ENCODE results near the gene PTPRN2. TPM values are rescaled to one million over a fixed set of nuclear protein-coding genes. Genes with fewer than 3 reads are reported as not detected.
"Not testable (repeated sequence)": the region's sequence is repeated elsewhere in the genome, so short reads cannot be mapped to it uniquely, and the experiment has no call there.

The PTPRN2 gene
- total RNA-seq, 1 experiment from 2014 or later = 1.1 TPM

- Histone ChIP-seq H3K4me3 (ENCODE audit: low read depth in 2 of 2, low read length in 2 of 2) (no peak overlapping the region), H3K9me3 (ENCODE audit: control insufficient read depth, insufficient read depth, low read depth, low read length) (no peaks in the 10 kb centered on the region), H3K36me3 (ENCODE audit: control insufficient read depth, insufficient read depth, low read length) (no peaks in the 10 kb centered on the region), H3K27ac (ENCODE audit: low read length) (no peak overlapping the region), H3K4me1 (ENCODE audit: control insufficient read depth, insufficient read depth, low read length) (no peaks in the 10 kb centered on the region), H3K27me3 (ENCODE audit: control insufficient read depth, insufficient read depth, low read length) (0 out of 2 replicates have a peak, but pooled peaks cover 8% of the 10 kb centered on the region)
- intact Hi-C loops (cut with micrococcal nuclease; ENCODE audit: unreplicated experiment) (no loop called here), in situ Hi-C loops (cut with HindIII; ENCODE audit: low pct_unique_long_range_greater_than_20kb, low sequenced_read_pairs) (no loop called here)
- no peak for TF ChIP-seq POLR2AphosphoS5 (IDR thresholded peaks at IDR 0.05; ENCODE audit: low read depth, low read length)
- TF ChIP-seq SIN3A (IDR thresholded peaks at IDR 0.05; ENCODE audit: borderline replicate concordance, insufficient read depth, low read depth, low read length) = no peak
- no peak for DNase-seq (ENCODE audit: low read depth, low spot score)
- ChIA-PET CTCF (no interaction called here), POLR2A (no interaction called here)
- no peak for ATAC-seq
- BruUV-seq (replicated peaks) = no TSS peak
Measured at GRCh38 chr7:158204453-158204852, 383.2 kb downstream of the PTPRN2 start.

GRCh38 chr7:158203948-158204347, 383.7 kb downstream of the PTPRN2 start:
- BruUV-seq (replicated peaks); POLR2A ChIA-PET; H3K27ac ChIP-seq (ENCODE audit: low read length); H3K4me1 ChIP-seq (ENCODE audit: control insufficient read depth, insufficient read depth, low read length); CTCF ChIA-PET; H3K9me3 ChIP-seq (ENCODE audit: control insufficient read depth, insufficient read depth, low read depth, low read length); intact Hi-C loops (cut with micrococcal nuclease; ENCODE audit: unreplicated experiment); H3K27me3 ChIP-seq (ENCODE audit: control insufficient read depth, insufficient read depth, low read length); H3K4me3 ChIP-seq (ENCODE audit: low read depth in 2 of 2, low read length in 2 of 2); ATAC-seq; DNase-seq (ENCODE audit: low read depth, low spot score); H3K36me3 ChIP-seq (ENCODE audit: control insufficient read depth, insufficient read depth, low read length); in situ Hi-C loops (cut with HindIII; ENCODE audit: low pct_unique_long_range_greater_than_20kb, low sequenced_read_pairs): not testable (repeated sequence)

GRCh38 chr7:158194365-158194900, 393.2 kb downstream of the PTPRN2 start:
- ATAC-seq (no peak), DNase-seq (ENCODE audit: low read depth, low spot score) (no peak)
- Histone ChIP-seq H3K36me3 (ENCODE audit: control insufficient read depth, insufficient read depth, low read length) (no peaks in the 10 kb centered on the region), H3K9me3 (ENCODE audit: control insufficient read depth, insufficient read depth, low read depth, low read length) (peaks cover 4% of the 10 kb centered on the region; the same call in 1 of the 2 replicates), H3K4me1 (ENCODE audit: control insufficient read depth, insufficient read depth, low read length) (no peaks in the 10 kb centered on the region), H3K4me3 (ENCODE audit: low read depth in 2 of 2, low read length in 2 of 2) (no peak overlapping the region), H3K27me3 (ENCODE audit: control insufficient read depth, insufficient read depth, low read length) (no peaks in the 10 kb centered on the region; the same call in 1 of the 2 replicates), H3K27ac (ENCODE audit: low read length) (no peak overlapping the region)
- no TSS peak for BruUV-seq (replicated peaks)
- ChIA-PET CTCF (no interaction called here), POLR2A (no interaction called here)
- in situ Hi-C loops (cut with HindIII; ENCODE audit: low pct_unique_long_range_greater_than_20kb, low sequenced_read_pairs) (no loop called here), intact Hi-C loops (cut with micrococcal nuclease; ENCODE audit: unreplicated experiment) (no loop called here)
- TF ChIP-seq TCF7L2 (IDR thresholded peaks at IDR 0.05; ENCODE audit: low read depth, low read length) = no peak
- TF ChIP-seq SIN3A (IDR thresholded peaks at IDR 0.05; ENCODE audit: borderline replicate concordance, insufficient read depth, low read depth, low read length) = no peak
- TF ChIP-seq, protein P1, sequence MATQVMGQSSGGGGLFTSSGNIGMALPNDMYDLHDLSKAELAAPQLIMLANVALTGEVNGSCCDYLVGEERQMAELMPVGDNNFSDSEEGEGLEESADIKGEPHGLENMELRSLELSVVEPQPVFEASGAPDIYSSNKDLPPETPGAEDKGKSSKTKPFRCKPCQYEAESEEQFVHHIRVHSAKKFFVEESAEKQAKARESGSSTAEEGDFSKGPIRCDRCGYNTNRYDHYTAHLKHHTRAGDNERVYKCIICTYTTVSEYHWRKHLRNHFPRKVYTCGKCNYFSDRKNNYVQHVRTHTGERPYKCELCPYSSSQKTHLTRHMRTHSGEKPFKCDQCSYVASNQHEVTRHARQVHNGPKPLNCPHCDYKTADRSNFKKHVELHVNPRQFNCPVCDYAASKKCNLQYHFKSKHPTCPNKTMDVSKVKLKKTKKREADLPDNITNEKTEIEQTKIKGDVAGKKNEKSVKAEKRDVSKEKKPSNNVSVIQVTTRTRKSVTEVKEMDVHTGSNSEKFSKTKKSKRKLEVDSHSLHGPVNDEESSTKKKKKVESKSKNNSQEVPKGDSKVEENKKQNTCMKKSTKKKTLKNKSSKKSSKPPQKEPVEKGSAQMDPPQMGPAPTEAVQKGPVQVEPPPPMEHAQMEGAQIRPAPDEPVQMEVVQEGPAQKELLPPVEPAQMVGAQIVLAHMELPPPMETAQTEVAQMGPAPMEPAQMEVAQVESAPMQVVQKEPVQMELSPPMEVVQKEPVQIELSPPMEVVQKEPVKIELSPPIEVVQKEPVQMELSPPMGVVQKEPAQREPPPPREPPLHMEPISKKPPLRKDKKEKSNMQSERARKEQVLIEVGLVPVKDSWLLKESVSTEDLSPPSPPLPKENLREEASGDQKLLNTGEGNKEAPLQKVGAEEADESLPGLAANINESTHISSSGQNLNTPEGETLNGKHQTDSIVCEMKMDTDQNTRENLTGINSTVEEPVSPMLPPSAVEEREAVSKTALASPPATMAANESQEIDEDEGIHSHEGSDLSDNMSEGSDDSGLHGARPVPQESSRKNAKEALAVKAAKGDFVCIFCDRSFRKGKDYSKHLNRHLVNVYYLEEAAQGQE (IDR thresholded peaks at IDR 0.05; ENCODE audit: insufficient read depth in 1 of 2, low read depth in 2 of 2, low read length in 1 of 2) = no peak
- no peak for TF ChIP-seq CTCF (IDR thresholded peaks at IDR 0.05)
- no peak for TF ChIP-seq POLR2AphosphoS5 (IDR thresholded peaks at IDR 0.05; ENCODE audit: low read depth, low read length)
